NCI-H2107 treated with DMSO at 0.1 percent for 48 hours (cell line): ENCODE measurements around the gene VWA8.
"Not testable (repeated sequence)": the region's sequence is repeated elsewhere in the genome, so short reads cannot be mapped to it uniquely, and the experiment has no call there.

Experiments used
- DNase-seq: peaks from one replicate; lab custom pipeline; 2025; ENCODE audit not compliant: unreplicated experiment; lab: John Stamatoyannopoulos, UW

VWA8 gene

GRCh38 chr13:41597348-41598041, 363.4 kb downstream of the VWA8 start:
- DNase-seq = no peak

- DNase-seq = no peak
These were observed 364.7 kb downstream of the VWA8 start for GRCh38 chr13:41596190-41596589.

GRCh38 chr13:41595298-41595697, 365.6 kb downstream of the VWA8 start:
- DNase-seq = no peak

- DNase-seq = no peak
These were observed 370.3 kb downstream of the VWA8 start for GRCh38 chr13:41590643-41591042.

GRCh38 chr13:41590122-41590521, 370.8 kb downstream of the VWA8 start:
- DNase-seq = no peak

- no peak for DNase-seq
These were observed 371.5 kb downstream of the VWA8 start for GRCh38 chr13:41589434-41589833.

- no peak for DNase-seq
These were observed 372.0 kb downstream of the VWA8 start for GRCh38 chr13:41588899-41589298.

- DNase-seq = no peak
These were observed 372.5 kb downstream of the VWA8 start for GRCh38 chr13:41588448-41588847.

- no peak for DNase-seq
These were observed 373.4 kb downstream of the VWA8 start for GRCh38 chr13:41587490-41587889.

- DNase-seq = no peak
These were observed 374.7 kb downstream of the VWA8 start for GRCh38 chr13:41586216-41586615.

GRCh38 chr13:41582027-41582463, 378.9 kb downstream of the VWA8 start:
- DNase-seq = no peak

GRCh38 chr13:41580345-41580744, 380.6 kb downstream of the VWA8 start:
- DNase-seq = no peak

- no peak for DNase-seq
These were observed 381.0 kb downstream of the VWA8 start for GRCh38 chr13:41579881-41580280.

- DNase-seq = no peak
These were observed 381.7 kb downstream of the VWA8 start for GRCh38 chr13:41579168-41579567.

GRCh38 chr13:41578371-41578770, 382.5 kb downstream of the VWA8 start:
- no peak for DNase-seq

- DNase-seq = no peak
These were observed 383.5 kb downstream of the VWA8 start for GRCh38 chr13:41577436-41577835.

- DNase-seq = not testable (repeated sequence)
These were observed 387.3 kb downstream of the VWA8 start for GRCh38 chr13:41573640-41574039.

- not testable (repeated sequence) for DNase-seq
These were observed 389.0 kb downstream of the VWA8 start for GRCh38 chr13:41571817-41572340.

- DNase-seq = no peak
These were observed 391.9 kb downstream of the VWA8 start for GRCh38 chr13:41568972-41569351.

GRCh38 chr13:41568143-41568971, 392.6 kb downstream of the VWA8 start:
- no peak for DNase-seq

- DNase-seq = no peak
These were observed 393.5 kb downstream of the VWA8 start for GRCh38 chr13:41567363-41567762.

- DNase-seq = no peak
These were observed 395.1 kb downstream of the VWA8 start for GRCh38 chr13:41565846-41566245.
